ENCODE measurements around the gene SDHA. TPM values are rescaled to one million over a fixed set of nuclear protein-coding genes. Genes with fewer than 3 reads are reported as not detected.

Gene SDHA
- total and polyA plus RNA-seq, 12 donors = 116 to 296 (median 202) TPM

DNA sequence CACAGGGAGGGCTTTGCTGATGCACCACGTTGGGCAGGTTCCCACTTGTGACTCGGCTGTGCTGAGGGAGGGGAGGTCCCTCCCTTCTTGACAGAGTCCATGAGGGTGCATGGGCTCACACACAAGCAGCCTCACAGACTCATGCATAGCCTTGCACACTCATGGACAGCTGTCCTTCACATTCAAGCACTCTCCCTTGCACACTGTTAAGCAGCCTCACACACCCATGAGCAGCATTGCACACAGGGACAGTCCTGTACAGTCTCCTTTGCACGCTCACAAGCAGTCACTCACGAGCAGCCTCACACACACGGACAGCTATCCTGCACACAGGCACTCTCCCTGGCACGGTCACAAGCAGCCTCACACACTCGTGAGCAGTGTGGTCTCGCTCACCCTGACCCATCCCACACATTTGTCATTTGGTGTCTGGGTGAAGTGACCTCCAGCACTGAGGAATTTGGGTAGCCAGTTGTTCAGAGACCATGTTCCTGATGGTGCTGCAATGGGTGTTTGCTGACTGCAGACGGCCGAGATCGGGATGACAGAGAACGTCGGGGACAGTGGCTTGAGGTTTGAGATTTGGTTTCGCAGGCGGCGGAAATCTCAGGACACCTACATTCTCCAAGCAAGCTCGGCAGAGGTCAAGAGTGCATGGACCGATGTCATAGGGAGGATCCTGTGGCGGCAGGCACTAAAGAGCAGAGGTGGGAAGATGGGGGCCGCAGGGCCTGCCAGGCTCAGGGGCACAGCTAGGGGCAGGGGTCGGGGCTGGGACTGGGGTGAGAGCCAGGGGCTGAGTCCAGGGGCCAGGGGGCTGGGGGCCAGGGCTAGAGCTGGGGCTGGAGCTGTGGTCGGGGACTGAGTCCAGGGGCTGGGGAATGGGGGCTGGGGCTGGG, 44.5 kb upstream of the SDHA start:
- intact Hi-C loops (cut with DNase I) = no loop called here
- no peaks in the 10 kb centered on the region for H3K9me3 ChIP-seq (replicated peaks in 1 of 3)
- no peaks in the 10 kb centered on the region for H3K36me3 ChIP-seq (replicated peaks in 1 of 2)
- H3K27ac ChIP-seq = no peak overlapping the region
- WGBS, 4 donors = 67 to 74% (median 72%) methylated on average over 12 to 22 of the region's 22 CpGs
- no peaks in the 10 kb centered on the region for H3K27me3 ChIP-seq
- no peak for DNase-seq
- no peak for TF ChIP-seq POLR2A (IDR thresholded peaks at IDR 0.05)
- TF ChIP-seq, protein P1, sequence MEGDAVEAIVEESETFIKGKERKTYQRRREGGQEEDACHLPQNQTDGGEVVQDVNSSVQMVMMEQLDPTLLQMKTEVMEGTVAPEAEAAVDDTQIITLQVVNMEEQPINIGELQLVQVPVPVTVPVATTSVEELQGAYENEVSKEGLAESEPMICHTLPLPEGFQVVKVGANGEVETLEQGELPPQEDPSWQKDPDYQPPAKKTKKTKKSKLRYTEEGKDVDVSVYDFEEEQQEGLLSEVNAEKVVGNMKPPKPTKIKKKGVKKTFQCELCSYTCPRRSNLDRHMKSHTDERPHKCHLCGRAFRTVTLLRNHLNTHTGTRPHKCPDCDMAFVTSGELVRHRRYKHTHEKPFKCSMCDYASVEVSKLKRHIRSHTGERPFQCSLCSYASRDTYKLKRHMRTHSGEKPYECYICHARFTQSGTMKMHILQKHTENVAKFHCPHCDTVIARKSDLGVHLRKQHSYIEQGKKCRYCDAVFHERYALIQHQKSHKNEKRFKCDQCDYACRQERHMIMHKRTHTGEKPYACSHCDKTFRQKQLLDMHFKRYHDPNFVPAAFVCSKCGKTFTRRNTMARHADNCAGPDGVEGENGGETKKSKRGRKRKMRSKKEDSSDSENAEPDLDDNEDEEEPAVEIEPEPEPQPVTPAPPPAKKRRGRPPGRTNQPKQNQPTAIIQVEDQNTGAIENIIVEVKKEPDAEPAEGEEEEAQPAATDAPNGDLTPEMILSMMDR (IDR thresholded peaks at IDR 0.05) = no peak
- H3K4me3 ChIP-seq = no peak overlapping the region
- no peaks in the 10 kb centered on the region for H3K4me1 ChIP-seq (replicated peaks in 1 of 2)

DNA sequence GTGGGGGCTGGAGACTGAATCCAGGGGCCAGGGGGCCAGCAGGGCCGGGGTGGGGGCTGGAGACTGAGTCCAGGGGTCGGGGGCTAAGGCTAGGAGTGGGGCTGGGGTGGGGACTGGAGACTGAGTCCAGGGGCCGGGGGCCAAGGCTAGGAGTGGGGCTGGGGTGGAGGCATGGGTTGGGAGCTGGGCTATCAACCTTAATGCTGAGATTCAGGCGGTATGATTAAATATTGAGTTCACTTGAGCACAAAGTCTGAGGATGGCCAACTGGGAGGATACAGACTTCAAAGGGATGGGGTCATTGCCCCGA, 43.9 kb upstream of the SDHA start:
- 77 to 98% (median 85%) methylated on average over 5 of the region's 5 CpGs for WGBS, 4 donors
- TF ChIP-seq POLR2A (IDR thresholded peaks at IDR 0.05) = no peak
- TF ChIP-seq, protein P1 (IDR thresholded peaks at IDR 0.05) = no peak
- Histone ChIP-seq H3K9me3 (replicated peaks in 1 of 3) (no peaks in the 10 kb centered on the region), H3K4me3 (no peak overlapping the region), H3K27me3 (no peaks in the 10 kb centered on the region), H3K27ac (no peak overlapping the region), H3K36me3 (replicated peaks in 1 of 2) (no peaks in the 10 kb centered on the region), H3K4me1 (replicated peaks in 1 of 2) (no peaks in the 10 kb centered on the region)
- intact Hi-C loops (cut with DNase I) = no loop called here
- no peak for DNase-seq

DNA sequence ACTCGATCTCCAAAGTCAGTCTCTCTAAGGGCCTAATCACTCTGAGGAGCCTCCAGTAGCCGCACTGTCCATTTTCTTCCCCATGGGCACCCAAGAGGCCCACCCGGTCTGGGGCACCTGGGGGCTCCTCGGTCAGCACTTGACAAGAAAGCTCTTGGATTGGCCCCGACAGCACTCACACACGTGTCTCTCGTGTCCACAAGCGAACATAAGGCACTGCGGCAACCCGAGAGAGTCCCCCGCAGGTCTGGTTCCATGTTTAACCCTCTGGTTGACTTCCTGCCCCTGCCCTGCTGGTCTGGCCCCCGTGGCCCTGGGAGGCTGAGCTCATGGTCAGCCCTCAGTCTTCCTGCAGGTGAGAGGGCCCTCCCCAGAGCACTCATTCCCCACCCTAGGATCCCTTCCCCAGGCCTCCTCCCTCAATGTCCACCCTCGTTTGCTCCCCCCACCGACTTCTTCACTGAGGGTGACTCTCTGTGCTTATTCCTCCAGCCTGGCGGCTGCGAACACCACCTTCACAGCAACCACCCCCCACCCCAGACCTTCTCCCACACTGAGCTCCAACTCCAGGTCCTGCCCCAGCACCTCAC, 43.1 kb upstream of the SDHA start:
- intact Hi-C loops (cut with DNase I) = no loop called here
- no peaks in the 10 kb centered on the region for H3K4me1 ChIP-seq (replicated peaks in 1 of 2)
- no peaks in the 10 kb centered on the region for H3K9me3 ChIP-seq (replicated peaks in 1 of 3)
- H3K27ac ChIP-seq = no peak overlapping the region
- no peaks in the 10 kb centered on the region for H3K27me3 ChIP-seq
- no peak for TF ChIP-seq POLR2A (IDR thresholded peaks at IDR 0.05)
- TF ChIP-seq, protein P1 (IDR thresholded peaks at IDR 0.05) = no peak
- WGBS, 4 donors = 89 to 96% (median 92%) methylated on average over 12 to 16 of the region's 16 CpGs
- no peak for DNase-seq
- no peaks in the 10 kb centered on the region for H3K36me3 ChIP-seq (replicated peaks in 1 of 2)
- no peak overlapping the region for H3K4me3 ChIP-seq

DNA sequence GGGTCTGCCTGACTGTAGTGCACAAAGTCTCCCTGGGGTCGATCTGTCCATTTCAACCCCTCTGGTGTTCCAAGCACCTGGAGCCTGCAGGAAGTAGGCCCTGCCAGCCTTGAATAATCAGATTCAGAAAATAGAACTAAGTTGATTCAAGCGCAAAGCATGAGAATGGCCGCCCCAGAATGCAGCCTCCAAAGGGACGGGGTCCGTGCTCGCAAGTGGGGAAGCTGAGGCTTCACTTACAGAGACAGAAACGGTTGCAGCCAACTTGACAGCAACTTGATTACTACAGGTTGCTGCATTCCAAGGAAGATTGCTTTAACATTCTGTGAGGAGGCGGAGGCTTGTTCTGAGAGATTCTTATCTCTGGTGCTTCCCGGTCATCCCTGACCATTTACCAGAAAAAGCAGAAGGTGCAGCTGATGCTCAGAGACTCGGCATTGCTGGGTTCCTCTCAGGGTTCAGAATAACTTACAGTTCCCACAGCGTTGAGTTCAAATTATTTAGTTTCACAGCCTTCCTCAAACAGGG, 41.8 kb upstream of the SDHA start:
- intact Hi-C loops (cut with DNase I) = no loop called here
- WGBS, 4 donors = 80 to 84% (median 83%) methylated on average over 10 to 11 of the region's 11 CpGs
- Histone ChIP-seq H3K27ac (no peak overlapping the region), H3K9me3 (replicated peaks in 1 of 3) (no peaks in the 10 kb centered on the region), H3K4me1 (replicated peaks in 1 of 2) (no peaks in the 10 kb centered on the region), H3K4me3 (no peak overlapping the region), H3K36me3 (replicated peaks in 1 of 2) (no peaks in the 10 kb centered on the region), H3K27me3 (no peaks in the 10 kb centered on the region)
- DNase-seq = no peak
- TF ChIP-seq, protein P1 (IDR thresholded peaks at IDR 0.05) = no peak
- TF ChIP-seq POLR2A (IDR thresholded peaks at IDR 0.05) = no peak
